IMR-90 (cell line): ENCODE results near the gene FEZ2. TPM values are rescaled to one million over a fixed set of nuclear protein-coding genes. Genes with fewer than 3 reads are reported as not detected.

ENCODE experiments used
- ATAC-seq: fragments of 200-7000 bp; cut with Tn5 transposase; 2 replicates; pipeline ENCODE4 v1.9.1; 2020; ENCODE audit warnings: low read depth, mild to moderate bottlenecking, moderate library complexity
- BruUV-seq: library from RNA; stranded (reverse); fragments of 400-500 nt; replicated peaks from 2 replicates; lab custom pipeline; 2021; lab: Mats Ljungman, UMichigan
- CTCF ChIA-PET: fragments of 300-600 bp; formaldehyde crosslinking; extraction: SDS; loops from one replicate; lab custom pipeline; 2021; ENCODE audit warnings: antibody characterized with exemption; lab: Yijun Ruan, JAX
- POLR2A ChIA-PET: fragments of 300-600 bp; sonication (Branson Sonifier 250); formaldehyde crosslinking; loops from one replicate; lab custom pipeline; 2022; ENCODE audit warnings: antibody characterized with exemption; ENCODE audit not compliant: unreplicated experiment; lab: Charles Lee
- DNase-seq: peaks from one replicate; pipeline ENCODE4 v3.0.0; 2013
- H2AFZ ChIP-seq: replicated peaks from 2 replicates; pipeline ENCODE3; 2013; ENCODE audit warnings: low read length, mild to moderate bottlenecking; ENCODE audit not compliant: poor library complexity
- H2AK5ac ChIP-seq: 2 replicates; pipeline ENCODE4 v1.6.1; 2013; ENCODE audit warnings: low read depth, low read length, inconsistent platforms
- H2AK9ac ChIP-seq: replicated peaks from 2 replicates; pipeline ENCODE3; 2013; ENCODE audit warnings: mild to moderate bottlenecking, low read depth, low read length, moderate library complexity; ENCODE audit not compliant: poor library complexity
- H2BK120ac ChIP-seq: 2 replicates; pipeline ENCODE4 v1.6.1; 2013; ENCODE audit warnings: low read depth, low read length, inconsistent platforms
- H2BK15ac ChIP-seq: 3 replicates; pipeline ENCODE4 v1.6.1; 2013; ENCODE audit warnings: low read depth, low read length, inconsistent platforms
- H2BK20ac ChIP-seq: 2 replicates; pipeline ENCODE4 v1.6.1; 2013; ENCODE audit warnings: low read depth, mild to moderate bottlenecking, inconsistent platforms, low read length, moderate library complexity
- H2BK5ac ChIP-seq: 2 replicates; pipeline ENCODE4 v1.6.1; 2013; ENCODE audit warnings: mild to moderate bottlenecking, low read depth, low read length, inconsistent platforms; ENCODE audit not compliant: poor library complexity, severe bottlenecking
- H3K14ac ChIP-seq: replicated peaks from 2 replicates; pipeline ENCODE4 v1.6.1; 2013; ENCODE audit warnings: low read depth, low read length, inconsistent platforms
- H3K18ac ChIP-seq: 2 replicates; pipeline ENCODE4 v1.6.1; 2013; ENCODE audit warnings: low read depth, low read length, control low read depth
- H3K23ac ChIP-seq: 2 replicates; pipeline ENCODE4 v1.6.1; 2013; ENCODE audit warnings: low read depth, low read length, inconsistent platforms
- H3K27ac ChIP-seq: 2 replicates; pipeline ENCODE4 v1.5.1; 2013; ENCODE audit warnings: mild to moderate bottlenecking, control low read depth, low read length; ENCODE audit not compliant: insufficient read depth
- H3K27me3 ChIP-seq: 2 replicates; pipeline ENCODE4 v1.6.1; 2013; ENCODE audit warnings: low read length; ENCODE audit not compliant: control insufficient read depth, insufficient read depth
- H3K36me3 ChIP-seq: 2 replicates; pipeline ENCODE4 v1.6.1; 2013; ENCODE audit warnings: low read length, mixed read lengths; ENCODE audit not compliant: control insufficient read depth, insufficient read depth
- H3K4ac ChIP-seq: 2 replicates; pipeline ENCODE4 v1.6.1; 2013; ENCODE audit warnings: low read depth, low read length, inconsistent platforms
- H3K4me1 ChIP-seq: 2 replicates; pipeline ENCODE4 v1.6.1; 2013; ENCODE audit warnings: low read length, mixed read lengths; ENCODE audit not compliant: control insufficient read depth, insufficient read depth
- H3K4me2 ChIP-seq: 2 replicates; pipeline ENCODE4 v1.6.1; 2013; ENCODE audit warnings: low read depth, mild to moderate bottlenecking, control low read depth, low read length, moderate library complexity
- H3K4me3 ChIP-seq: 2 replicates; pipeline ENCODE4 v1.5.1; 2013; ENCODE audit warnings: low read depth, mild to moderate bottlenecking, control low read depth, low read length, moderate library complexity; ENCODE audit not compliant: insufficient read depth
- H3K56ac ChIP-seq: 2 replicates; pipeline ENCODE4 v1.6.1; 2013; ENCODE audit warnings: low read length, inconsistent platforms; ENCODE audit not compliant: insufficient read depth; ENCODE audit errors: extremely low read depth
- H3K79me1 ChIP-seq, 2 experiments: 2 replicates each; pipeline ENCODE4 v1.6.1; 2013; ENCODE audit warnings: low read length in 2 of 2, inconsistent platforms in 1 of 2, low read depth in 1 of 2
- H3K9ac ChIP-seq: 2 replicates; pipeline ENCODE4 v1.6.1; 2013; ENCODE audit warnings: low read depth, low read length, control low read depth
- H3K9me1 ChIP-seq: 2 replicates; pipeline ENCODE4 v1.6.1; 2013; ENCODE audit warnings: low read length, inconsistent platforms; ENCODE audit not compliant: insufficient read depth
- H3K9me3 ChIP-seq: 2 replicates; pipeline ENCODE4 v1.6.1; 2013; ENCODE audit warnings: low read length; ENCODE audit not compliant: control insufficient read depth, insufficient read depth
- H4K20me1 ChIP-seq: 2 replicates; pipeline ENCODE4 v1.6.1; 2013; ENCODE audit warnings: low read length, inconsistent platforms; ENCODE audit not compliant: insufficient read depth
- H4K5ac ChIP-seq: 2 replicates; pipeline ENCODE4 v1.6.1; 2013; ENCODE audit warnings: mild to moderate bottlenecking, low read depth, low read length, control low read depth
- H4K8ac ChIP-seq, 2 experiments: 2 replicates each; pipeline ENCODE4 v1.6.1; 2013; ENCODE audit warnings: low read depth in 2 of 2, low read length in 2 of 2, control low read depth in 1 of 2, inconsistent platforms in 1 of 2
- H4K91ac ChIP-seq: 2 replicates; pipeline ENCODE4 v1.6.1; 2013; ENCODE audit warnings: low read depth, low read length, inconsistent platforms; ENCODE audit not compliant: insufficient read depth
- CEBPB ChIP-seq: IDR thresholded peaks from 2 replicates; pipeline ENCODE4 v1.6.1; 2012; ENCODE audit warnings: low read depth, low read length, improper control_type of control experiment
- CHD1 ChIP-seq: IDR thresholded peaks from 2 replicates; pipeline ENCODE4 v1.6.1; 2012; ENCODE audit warnings: low read depth, low read length, improper control_type of control experiment
- WGBS, 2 experiments: methylation state at CpG; one replicate each; pipeline versions ENCODE4 v1.1.5 to v1.1.7; 2013; ENCODE audit warnings: missing lambda C conversion rate in 2 of 2; ENCODE audit not compliant: insufficient read length in 1 of 2; ENCODE audit errors: extremely low coverage in 2 of 2; 5-methylcytosine and 5-hydroxymethylcytosine counted together
- dilution Hi-C: fragments of 300-500 bp; cut with HindIII; formaldehyde crosslinking; loops from one replicate; pipeline ENCODE4 v1.14.3; 2018; ENCODE audit warnings: low sequenced_read_pairs; ENCODE audit not compliant: unreplicated experiment
- in situ Hi-C: fragments of 300-500 bp; cut with MboI; formaldehyde crosslinking; loops from 3 replicates; pipeline ENCODE4 v1.14.3; 2019; ENCODE audit warnings: low sequenced_read_pairs, inconsistent platforms, mixed read lengths
- intact Hi-C: fragments of 100-400 bp; cut with micrococcal nuclease; formaldehyde crosslinking; loops from 2 replicates; pipeline ENCODE4 v1.10.0; 2022
- polyA plus RNA-seq, 3 experiments: library from polyadenylated mRNA; depleted of rRNA; stranded (reverse); fragments of >200 nt; gene quantifications; 2 replicates each; pipeline ENCODE4 v1.2.3, GENCODE V29; 2012; ENCODE audit warnings: low replicate concordance in 1 of 3
- total RNA-seq: library from RNA; depleted of rRNA; stranded (reverse); fragments of >200 nt; gene quantifications from 2 replicates; pipeline ENCODE4 v1.2.3, GENCODE V29; 2012

The FEZ2 gene
- total and polyA plus RNA-seq, 2 of the 4 experiments (the other 2 are of a cell fraction): 19.4 to 31.6 TPM

DNA sequence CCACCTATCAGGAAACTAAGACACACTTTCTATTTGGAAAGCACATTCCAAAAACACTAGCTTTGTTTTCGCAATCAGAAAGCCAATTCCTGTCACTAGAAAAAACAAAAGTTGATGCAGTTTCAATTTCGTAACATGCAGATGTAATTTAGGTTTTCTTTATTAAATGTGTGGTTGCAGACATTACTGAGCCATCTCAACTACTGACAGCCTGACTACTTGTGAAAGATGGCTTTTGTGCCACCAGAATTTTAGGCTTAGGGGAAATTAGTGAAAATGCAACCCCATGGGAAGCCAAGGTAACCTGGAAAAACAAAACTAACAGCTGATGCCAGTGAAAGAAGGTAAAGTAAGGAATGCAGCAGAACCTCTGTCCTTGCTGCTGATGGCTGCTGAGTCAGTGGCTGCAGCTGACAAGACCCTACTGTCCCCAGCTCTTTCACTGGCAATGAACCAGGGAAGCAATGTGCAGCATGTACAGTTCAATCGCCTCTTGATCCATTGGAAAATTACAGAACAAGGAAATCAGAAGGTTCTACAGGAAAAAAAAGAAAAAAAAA, 34.9 kb downstream of the FEZ2 start:
- Histone ChIP-seq H3K79me1 (peaks cover 38 to 54% of the 10 kb centered on the region in 2 experiments), H4K8ac (peak overlapping the region; percentile 59 to 75), H3K14ac (peak overlapping the region; percentile 84), H3K23ac (peak overlapping the region; percentile 88), H4K91ac (peak overlapping the region; percentile 86), H3K4me2 (peak overlapping the region; percentile 93), H3K9me1 (peaks cover 13% of the 10 kb centered on the region), H3K56ac (peak overlapping the region; percentile 44), H3K27me3 (no peaks in the 10 kb centered on the region), H3K9me3 (no peaks in the 10 kb centered on the region), H3K4ac (peak overlapping the region; percentile 95), H3K18ac (peak overlapping the region; percentile 97; the same call in 1 of the 2 replicates), H3K36me3 (peaks cover 14% of the 10 kb centered on the region), H2AFZ (no peak overlapping the region), H2BK5ac (peak overlapping the region; percentile 96), H3K4me3 (no peak overlapping the region; the same call in 1 of the 2 replicates), H3K4me1 (peaks cover 24% of the 10 kb centered on the region), H4K20me1 (no peaks in the 10 kb centered on the region), H2AK5ac (peak overlapping the region; percentile 93), H2BK120ac (peak overlapping the region; percentile 90), H3K27ac (peak overlapping the region; percentile 96), H2AK9ac (no peak overlapping the region), H2BK20ac (peak overlapping the region; percentile 91), H4K5ac (peak overlapping the region; percentile 77), H3K9ac (peak overlapping the region; percentile 46; the same call in 1 of the 2 replicates), H2BK15ac (peak overlapping the region; percentile 51; the same call in 2 of the 3 replicates)
- CTCF ChIA-PET: interaction anchor here (0.9 to 1.2 kb wide), 2 partner anchors 18 to 109 kb away, joined by 3 read pairs; no protein-coding TSS in a partner anchor
- POLR2A ChIA-PET: interaction anchor here (0.7 kb wide), 1 partner anchor 9 kb away, joined by 8 read pairs; no protein-coding TSS in a partner anchor
- ATAC-seq (no peak), DNase-seq (peak; percentile 50)
- intact Hi-C loops: no loop called here
- dilution Hi-C loops: no loop called here
- no TSS peak for BruUV-seq
- TF ChIP-seq CEBPB (peak; percentile 89), CHD1 (no peak)
- in situ Hi-C loops: no loop called here
- no CpG with 5 or more reads among the region's 3 CpGs for WGBS, 2 experiments
